ENCODE data around the gene LDB2. TPM values are rescaled to one million over a fixed set of nuclear protein-coding genes. Genes with fewer than 3 reads are reported as not detected.

LDB2 gene
- total and polyA plus RNA-seq, 2 experiments from 2014 or later, result 48.6 to 80.1 TPM

DNA sequence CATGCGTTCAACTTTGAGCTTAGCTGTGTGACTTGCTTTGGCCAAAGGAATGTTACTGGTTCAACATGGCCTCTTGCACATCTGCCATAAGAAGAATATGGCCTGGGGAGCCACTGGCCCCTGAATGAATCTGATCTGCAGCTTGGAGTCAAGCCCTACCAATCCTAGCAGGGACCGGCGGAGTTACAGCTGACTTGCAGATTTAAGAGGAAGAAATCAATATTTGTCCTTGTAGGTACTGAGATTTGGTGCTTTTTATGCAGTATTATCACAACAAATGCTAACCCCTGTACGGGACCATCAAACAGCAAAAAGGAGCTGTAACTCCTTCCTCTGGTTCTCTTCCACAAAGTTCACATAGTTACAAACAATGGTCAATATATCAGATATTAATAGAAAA lies 252.0 kb downstream of the LDB2 start:
- Histone ChIP-seq H2AFZ (no peak overlapping the region), H3K4me3 (no peak overlapping the region), H3K27ac (ENCODE audit: low read depth) (no peak overlapping the region), H3K79me2 (replicated peaks; ENCODE audit: insufficient read depth) (no peaks in the 10 kb centered on the region), H3K4me2 (no peak overlapping the region), H3F3A (replicated peaks; ENCODE audit: low read depth) (no peaks in the 10 kb centered on the region), H3K9me2 (ENCODE audit: insufficient read depth) (no peaks in the 10 kb centered on the region), H3K27me3 (ENCODE audit: insufficient read depth) (no peaks in the 10 kb centered on the region), H3K36me3 (ENCODE audit: insufficient read depth) (no peaks in the 10 kb centered on the region), H3K4me1 (ENCODE audit: insufficient read depth) (no peaks in the 10 kb centered on the region; the same call in 1 of the 2 replicates), H4K20me1 (replicated peaks; ENCODE audit: insufficient read depth) (no peaks in the 10 kb centered on the region)
- H3K9me3 Mint-ChIP-seq, result no peaks in the 10 kb centered on the region
- ATAC-seq, result no peak
- no peak overlapping the region for H3K4me3 Mint-ChIP-seq
- no peaks in the 10 kb centered on the region for H3K36me3 Mint-ChIP-seq (ENCODE audit: low read depth)
- H3K27me3 Mint-ChIP-seq (ENCODE audit: insufficient read depth, low read depth, poor library complexity), result no peaks in the 10 kb centered on the region
- TF ChIP-seq STAT1 (IDR thresholded peaks at IDR 0.05; ENCODE audit: unreplicated experiment) (no peak), ZNF114 (CRISPR knock-in tag; IDR thresholded peaks at IDR 0.05) (no peak), ZNF331 (CRISPR knock-in tag; IDR thresholded peaks at IDR 0.05; ENCODE audit: low read depth) (no peak), POLR2AphosphoS5 (IDR thresholded peaks at IDR 0.05; ENCODE audit: low read depth) (no peak), CREB1 (CRISPR knock-in tag; IDR thresholded peaks at IDR 0.05; ENCODE audit: low read depth) (no peak), EZH2 (IDR thresholded peaks at IDR 0.05; ENCODE audit: low read depth, unreplicated experiment) (no peak), EZH2phosphoT487 (IDR thresholded peaks at IDR 0.05; ENCODE audit: unreplicated experiment) (no peak), JUNB (IDR thresholded peaks at IDR 0.05; ENCODE audit: unreplicated experiment) (no peak), NANOG (IDR thresholded peaks at IDR 0.05; ENCODE audit: borderline replicate concordance) (no peak), ZNF462 (CRISPR knock-in tag; IDR thresholded peaks at IDR 0.05) (no peak)
- TF ChIP-seq, protein P1, sequence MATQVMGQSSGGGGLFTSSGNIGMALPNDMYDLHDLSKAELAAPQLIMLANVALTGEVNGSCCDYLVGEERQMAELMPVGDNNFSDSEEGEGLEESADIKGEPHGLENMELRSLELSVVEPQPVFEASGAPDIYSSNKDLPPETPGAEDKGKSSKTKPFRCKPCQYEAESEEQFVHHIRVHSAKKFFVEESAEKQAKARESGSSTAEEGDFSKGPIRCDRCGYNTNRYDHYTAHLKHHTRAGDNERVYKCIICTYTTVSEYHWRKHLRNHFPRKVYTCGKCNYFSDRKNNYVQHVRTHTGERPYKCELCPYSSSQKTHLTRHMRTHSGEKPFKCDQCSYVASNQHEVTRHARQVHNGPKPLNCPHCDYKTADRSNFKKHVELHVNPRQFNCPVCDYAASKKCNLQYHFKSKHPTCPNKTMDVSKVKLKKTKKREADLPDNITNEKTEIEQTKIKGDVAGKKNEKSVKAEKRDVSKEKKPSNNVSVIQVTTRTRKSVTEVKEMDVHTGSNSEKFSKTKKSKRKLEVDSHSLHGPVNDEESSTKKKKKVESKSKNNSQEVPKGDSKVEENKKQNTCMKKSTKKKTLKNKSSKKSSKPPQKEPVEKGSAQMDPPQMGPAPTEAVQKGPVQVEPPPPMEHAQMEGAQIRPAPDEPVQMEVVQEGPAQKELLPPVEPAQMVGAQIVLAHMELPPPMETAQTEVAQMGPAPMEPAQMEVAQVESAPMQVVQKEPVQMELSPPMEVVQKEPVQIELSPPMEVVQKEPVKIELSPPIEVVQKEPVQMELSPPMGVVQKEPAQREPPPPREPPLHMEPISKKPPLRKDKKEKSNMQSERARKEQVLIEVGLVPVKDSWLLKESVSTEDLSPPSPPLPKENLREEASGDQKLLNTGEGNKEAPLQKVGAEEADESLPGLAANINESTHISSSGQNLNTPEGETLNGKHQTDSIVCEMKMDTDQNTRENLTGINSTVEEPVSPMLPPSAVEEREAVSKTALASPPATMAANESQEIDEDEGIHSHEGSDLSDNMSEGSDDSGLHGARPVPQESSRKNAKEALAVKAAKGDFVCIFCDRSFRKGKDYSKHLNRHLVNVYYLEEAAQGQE (IDR thresholded peaks at IDR 0.05; ENCODE audit: unreplicated experiment), result no peak
- H3K4me1 Mint-ChIP-seq, result peaks cover 4% of the 10 kb centered on the region; the same call in 2 of the 3 replicates
- DNase-seq (ENCODE audit: low spot score), result no peak
- H3K27ac Mint-ChIP-seq, result no peak overlapping the region
